Measurements from ENCODE around the gene ZNF236. TPM values are rescaled to one million over a fixed set of nuclear protein-coding genes. Genes with fewer than 3 reads are reported as not detected.

Gene ZNF236
- total RNA-seq, 4 donors from 2014 or later: 6.2 to 16.5 (median 10.7) TPM

DNA sequence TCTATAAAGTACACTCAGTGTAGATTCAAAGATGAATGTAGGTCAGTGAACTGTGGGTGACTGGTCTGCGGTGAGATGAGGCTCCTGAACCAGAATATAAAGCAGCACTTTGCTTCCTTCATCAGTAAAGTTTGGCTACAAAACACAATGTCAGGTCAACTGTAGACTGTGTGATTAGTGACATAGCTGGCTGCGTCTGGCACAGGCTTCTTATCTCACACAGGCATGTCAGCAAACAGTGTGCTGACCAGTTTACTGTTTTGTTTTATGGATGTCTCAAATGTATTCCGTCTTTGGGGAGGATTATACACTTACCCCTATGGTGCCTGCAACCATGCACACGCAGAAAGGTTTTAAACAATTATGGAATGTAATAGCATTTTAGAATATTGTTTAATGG lies 87.1 kb downstream of the ZNF236 start:
- WGBS, 2 donors: 91 to 93% methylated on average over 4 of the region's 4 CpGs
- intact Hi-C loops (cut with DNase I): no loop called here
- H3K4me1 ChIP-seq: no peaks in the 10 kb centered on the region

DNA sequence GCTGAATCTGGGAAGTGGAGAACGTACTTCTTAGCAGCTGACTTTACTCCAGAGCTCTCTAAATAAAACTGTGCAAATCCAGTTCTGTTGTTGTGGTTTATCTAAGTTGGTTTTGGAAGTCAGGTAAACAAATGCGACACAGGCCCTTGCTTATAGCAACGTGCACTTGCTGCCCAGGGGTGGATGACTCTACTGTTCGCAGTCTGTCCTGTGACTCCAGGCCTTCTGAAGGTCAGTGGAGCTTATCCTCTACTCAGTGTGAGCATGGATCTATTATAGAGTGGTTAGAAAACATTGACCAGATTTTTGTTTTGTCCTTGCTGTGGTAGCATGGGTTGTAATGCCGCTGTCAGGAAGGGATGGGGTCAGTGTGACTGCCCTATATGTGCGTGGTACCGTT lies 89.1 kb downstream of the ZNF236 start:
- intact Hi-C loops (cut with DNase I): no loop called here
- Histone ChIP-seq H3K27ac (no peak overlapping the region), H3K9me3 (no peaks in the 10 kb centered on the region), H3K36me3 (peaks cover 2 to 100% (median 26%) of the 10 kb centered on the region in 3 donors), H3K4me1 (no peaks in the 10 kb centered on the region), H3K4me3 (no peak overlapping the region), H3K27me3 (no peaks in the 10 kb centered on the region)
- TF ChIP-seq CTCF (IDR thresholded peaks at IDR 0.05) (no peak), POLR2A (IDR thresholded peaks at IDR 0.05) (no peak)
- DNase-seq: no peak
- 84 to 95% methylated on average over 5 to 7 of the region's 7 CpGs for WGBS, 2 donors

More for the DNA sequence above, 87.1 kb downstream of the ZNF236 start:
- no peak for TF ChIP-seq POLR2A (IDR thresholded peaks at IDR 0.05)
- TF ChIP-seq CTCF (IDR thresholded peaks at IDR 0.05): no peak
- H3K27ac ChIP-seq: no peak overlapping the region
- DNase-seq: no peak
- H3K9me3 ChIP-seq: no peaks in the 10 kb centered on the region
- peaks cover 6 to 100% (median 26%) of the 10 kb centered on the region in 3 donors for H3K36me3 ChIP-seq
- no peaks in the 10 kb centered on the region for H3K27me3 ChIP-seq
- no peak overlapping the region for H3K4me3 ChIP-seq

DNA sequence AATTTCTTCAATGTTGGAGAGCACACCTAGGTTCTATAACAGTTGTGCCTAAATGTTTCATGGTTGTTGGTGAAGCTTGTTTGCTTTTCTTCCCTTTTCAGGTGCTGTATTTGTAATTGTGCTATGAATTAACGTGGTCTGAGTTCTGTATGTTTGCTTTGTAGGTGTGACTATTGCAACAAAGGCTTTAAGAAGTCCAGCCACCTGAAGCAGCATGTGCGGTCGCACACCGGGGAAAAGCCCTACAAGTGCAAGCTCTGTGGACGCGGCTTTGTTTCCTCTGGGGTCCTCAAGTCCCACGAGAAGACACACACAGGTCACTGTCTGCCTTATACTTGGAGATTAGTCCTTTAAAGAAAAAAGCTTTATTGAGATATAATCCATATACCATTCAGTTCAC lies 91.2 kb downstream of the ZNF236 start:
- Histone ChIP-seq H3K4me1 (no peaks in the 10 kb centered on the region), H3K27ac (no peak overlapping the region), H3K36me3 (peaks cover 0 to 100% (median 26%) of the 10 kb centered on the region in 3 donors), H3K27me3 (no peaks in the 10 kb centered on the region), H3K4me3 (no peak overlapping the region), H3K9me3 (no peaks in the 10 kb centered on the region)
- TF ChIP-seq CTCF (IDR thresholded peaks at IDR 0.05) (no peak), POLR2A (IDR thresholded peaks at IDR 0.05) (no peak)
- intact Hi-C loops (cut with DNase I): no loop called here
- WGBS, 2 donors: 77 to 90% methylated on average over 7 of the region's 7 CpGs
- DNase-seq: no peak

DNA sequence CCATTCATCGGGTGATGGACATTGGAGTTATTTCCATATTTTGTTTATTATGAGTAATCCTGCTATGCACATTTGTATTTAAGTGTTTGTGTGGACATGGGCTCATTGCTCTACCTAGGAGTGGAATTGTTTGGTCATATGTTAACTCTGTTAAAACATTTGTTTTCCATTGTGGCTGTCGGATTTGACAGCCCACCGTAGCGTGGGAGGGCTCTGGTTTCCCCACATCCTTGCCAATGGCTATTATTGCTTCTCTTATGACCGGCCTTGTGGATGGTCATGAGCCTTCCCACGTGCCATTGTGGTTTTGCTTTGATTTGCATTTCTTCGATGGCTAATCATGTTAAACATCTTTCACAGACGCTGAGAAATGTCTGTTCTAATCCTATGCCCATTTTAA lies 92.0 kb downstream of the ZNF236 start:
- no peaks in the 10 kb centered on the region for H3K4me1 ChIP-seq
- H3K9me3 ChIP-seq: no peaks in the 10 kb centered on the region
- H3K27ac ChIP-seq: no peak overlapping the region
- 89 to 92% methylated on average over 8 of the region's 8 CpGs for WGBS, 2 donors
- no peak overlapping the region for H3K4me3 ChIP-seq
- H3K27me3 ChIP-seq: no peaks in the 10 kb centered on the region
- TF ChIP-seq CTCF (IDR thresholded peaks at IDR 0.05) (no peak), POLR2A (IDR thresholded peaks at IDR 0.05) (no peak)
- H3K36me3 ChIP-seq: peaks cover 0 to 100% (median 26%) of the 10 kb centered on the region in 3 donors
- intact Hi-C loops (cut with DNase I): no loop called here
- no peak for DNase-seq

DNA sequence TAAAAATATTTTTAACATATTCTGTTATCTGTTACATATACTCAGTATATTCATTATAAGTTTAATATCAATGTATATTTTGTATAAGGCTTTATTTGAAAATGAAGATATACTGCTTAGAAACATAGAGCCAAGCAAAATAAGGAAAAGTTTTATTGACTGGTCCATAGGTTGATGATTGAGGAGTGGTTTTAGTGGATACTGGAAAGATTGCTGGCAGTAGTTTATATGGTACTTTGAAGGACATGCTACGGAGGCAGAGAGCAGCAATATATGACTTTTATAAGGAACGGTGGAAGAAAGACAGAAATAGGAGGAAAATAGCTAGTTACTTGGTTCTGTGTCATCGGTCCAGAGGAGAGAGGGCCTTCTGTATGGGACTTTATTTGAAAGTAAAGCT lies 92.4 kb downstream of the ZNF236 start:
- no peaks in the 10 kb centered on the region for H3K9me3 ChIP-seq
- no peak overlapping the region for H3K27ac ChIP-seq
- H3K27me3 ChIP-seq: no peaks in the 10 kb centered on the region
- intact Hi-C loops (cut with DNase I): no loop called here
- H3K4me3 ChIP-seq: no peak overlapping the region
- H3K36me3 ChIP-seq: peaks cover 2 to 100% (median 26%) of the 10 kb centered on the region in 3 donors
- no peaks in the 10 kb centered on the region for H3K4me1 ChIP-seq
- DNase-seq: no peak
- 62 to 78% methylated on average over 3 of the region's 3 CpGs for WGBS, 2 donors
- no peak for TF ChIP-seq CTCF (IDR thresholded peaks at IDR 0.05)
- TF ChIP-seq POLR2A (IDR thresholded peaks at IDR 0.05): no peak
